ENCODE measurements around the gene ZNF689. TPM values are rescaled to one million over a fixed set of nuclear protein-coding genes. Genes with fewer than 3 reads are reported as not detected.
"Not testable (repeated sequence)": the region's sequence is repeated elsewhere in the genome, so short reads cannot be mapped to it uniquely, and the experiment has no call there.

ZNF689 gene
- total and polyA plus RNA-seq, 2 of the 13 experiments (the other 11 are each of a cell fraction or from before 2014, with no cell fraction given), result 9.7 to 19.5 TPM

DNA sequence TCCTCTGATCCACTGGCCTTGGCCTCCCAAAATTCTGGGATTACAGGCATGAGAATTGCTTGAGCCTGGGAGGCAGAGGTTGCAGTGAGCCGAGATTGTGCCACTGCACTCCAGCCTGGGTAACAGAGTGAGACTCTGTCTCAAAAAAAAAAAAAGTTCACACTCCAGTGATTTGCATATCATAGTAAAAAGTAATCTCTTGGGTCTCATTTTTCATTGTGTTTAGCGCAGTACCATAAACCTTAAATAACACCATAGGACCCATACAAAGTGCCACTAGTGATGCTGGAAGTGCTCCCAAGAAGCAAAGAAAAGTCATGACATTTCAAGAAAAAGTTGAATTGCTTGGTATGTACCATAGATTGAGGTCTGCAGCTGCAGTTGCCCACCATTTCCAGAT is 20.6 kb downstream of the ZNF689 start:
- H3K4me3 ChIP-seq (replicated peaks in 1 of 3; ENCODE audit: insufficient read depth in 1 of 3, low read depth in 2 of 3, low read length in 3 of 3); H3K27ac ChIP-seq (ENCODE audit: extremely low read length, insufficient read depth, low read length); POLR2A ChIA-PET; H3K4me2 ChIP-seq (ENCODE audit: low read depth, low read length); H3K27me3 ChIP-seq (ENCODE audit: control insufficient read depth in 1 of 2, insufficient read depth in 2 of 2, low read length in 2 of 2); H3K79me2 ChIP-seq (ENCODE audit: insufficient read depth, low read length); H4K20me1 ChIP-seq (ENCODE audit: insufficient read depth, low read length); in situ Hi-C loops (cut with HindIII; ENCODE audit: extremely low pct_ligation_motif_present, low pct_unique_long_range_greater_than_20kb); H3K9me3 ChIP-seq (ENCODE audit: low read length); CTCF ChIA-PET (ENCODE audit: low intra/inter-chr PET ratio, low total read pairs); BruUV-seq (replicated peaks); ATAC-seq; FAIRE-seq; DNase-seq (ENCODE audit: low spot score); H3K36me3 ChIP-seq (replicated peaks in 1 of 2; ENCODE audit: control insufficient read depth in 1 of 2, insufficient read depth in 2 of 2, low read length in 2 of 2); H3K9ac ChIP-seq (ENCODE audit: insufficient read depth, low read depth, low read length); intact Hi-C loops (cut with micrococcal nuclease; ENCODE audit: unreplicated experiment); H2AFZ ChIP-seq (ENCODE audit: low read length): not testable (repeated sequence)
- 56% methylated on average over 2 of the region's 2 CpGs for WGBS (ENCODE audit: low lambda C conversion rate)
- H3K4me1 ChIP-seq (ENCODE audit: insufficient read depth, low read length), result peaks cover 12% of the 10 kb centered on the region

DNA sequence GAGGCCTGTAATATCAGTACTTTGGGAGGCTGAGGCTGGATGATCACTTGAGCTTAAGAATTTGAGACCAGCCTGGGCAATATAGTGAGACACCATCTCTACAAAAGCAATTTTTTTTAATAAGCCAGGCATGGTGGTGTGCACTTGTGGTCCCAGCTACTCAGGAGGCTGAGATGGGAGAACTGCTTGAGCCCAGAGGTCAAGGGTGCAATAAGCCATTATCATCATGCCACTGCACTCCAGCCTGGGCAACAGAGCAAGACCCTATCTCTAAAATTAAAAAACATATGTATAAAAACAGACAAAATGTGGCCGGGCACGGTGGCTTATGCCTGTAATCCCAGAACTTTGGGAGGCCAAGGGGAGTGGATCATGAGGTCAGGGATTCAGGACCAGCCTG is 21.5 kb downstream of the ZNF689 start:
- in situ Hi-C loops (cut with HindIII; ENCODE audit: extremely low pct_ligation_motif_present, low pct_unique_long_range_greater_than_20kb) (no loop called here), intact Hi-C loops (cut with micrococcal nuclease; ENCODE audit: unreplicated experiment) (no loop called here)
- Histone ChIP-seq H4K20me1 (ENCODE audit: insufficient read depth, low read length) (no peaks in the 10 kb centered on the region), H3K4me2 (ENCODE audit: low read depth, low read length) (no peak overlapping the region), H3K4me1 (ENCODE audit: insufficient read depth, low read length) (peaks cover 12% of the 10 kb centered on the region), H3K79me2 (ENCODE audit: insufficient read depth, low read length) (no peaks in the 10 kb centered on the region), H3K9me3 (ENCODE audit: low read length) (no peaks in the 10 kb centered on the region), H3K9ac (ENCODE audit: insufficient read depth, low read depth, low read length) (no peak overlapping the region), H3K36me3 (replicated peaks in 1 of 2; ENCODE audit: control insufficient read depth in 1 of 2, insufficient read depth in 2 of 2, low read length in 2 of 2) (no peaks in the 10 kb centered on the region), H3K27me3 (ENCODE audit: control insufficient read depth in 1 of 2, insufficient read depth in 2 of 2, low read length in 2 of 2) (no peaks in the 10 kb centered on the region), H3K4me3 (replicated peaks in 1 of 3; ENCODE audit: insufficient read depth in 1 of 3, low read depth in 2 of 3, low read length in 3 of 3) (no peak overlapping the region), H3K27ac (ENCODE audit: extremely low read length, insufficient read depth, low read length) (no peak overlapping the region), H2AFZ (ENCODE audit: low read length) (no peak overlapping the region)
- no peak for TF ChIP-seq ZNF652 (CRISPR knock-in tag; IDR thresholded peaks at IDR 0.05; ENCODE audit: borderline replicate concordance, low read depth)
- TF ChIP-seq, protein P1, sequence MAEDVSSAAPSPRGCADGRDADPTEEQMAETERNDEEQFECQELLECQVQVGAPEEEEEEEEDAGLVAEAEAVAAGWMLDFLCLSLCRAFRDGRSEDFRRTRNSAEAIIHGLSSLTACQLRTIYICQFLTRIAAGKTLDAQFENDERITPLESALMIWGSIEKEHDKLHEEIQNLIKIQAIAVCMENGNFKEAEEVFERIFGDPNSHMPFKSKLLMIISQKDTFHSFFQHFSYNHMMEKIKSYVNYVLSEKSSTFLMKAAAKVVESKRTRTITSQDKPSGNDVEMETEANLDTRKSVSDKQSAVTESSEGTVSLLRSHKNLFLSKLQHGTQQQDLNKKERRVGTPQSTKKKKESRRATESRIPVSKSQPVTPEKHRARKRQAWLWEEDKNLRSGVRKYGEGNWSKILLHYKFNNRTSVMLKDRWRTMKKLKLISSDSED (CRISPR knock-in tag; IDR thresholded peaks at IDR 0.05), result no peak
- TF ChIP-seq ZNF121 (CRISPR knock-in tag; IDR thresholded peaks at IDR 0.05), result peak; percentile 88
- no peak for TF ChIP-seq KLF9 (CRISPR knock-in tag; IDR thresholded peaks at IDR 0.05; ENCODE audit: low read depth)
- CTCF ChIA-PET (ENCODE audit: low intra/inter-chr PET ratio, low total read pairs), result no interaction called here
- no TSS peak for BruUV-seq (replicated peaks)
- no peak for ATAC-seq
- FAIRE-seq, result no peak
- POLR2A ChIA-PET, result no interaction called here
- DNase-seq (ENCODE audit: low spot score), result no peak
- 69% methylated on average over 2 of the region's 2 CpGs for WGBS (ENCODE audit: low lambda C conversion rate)

Measured in HepG2 (cell line).